HEK293 (cell line): Measurements from ENCODE around the gene ZNF493.

Experiments used
- BCL11A ChIP-seq: fragments of 450-650 bp; formaldehyde crosslinking; IDR thresholded peaks from 2 replicates; pipeline ENCODE4 v1.5.1; 2016; ENCODE audit warnings: low read depth, missing biosample characterization, missing genetic modification characterization
- GLIS2 ChIP-seq: fragments of 450-650 bp; formaldehyde crosslinking; IDR thresholded peaks from 2 replicates; pipeline ENCODE4 v1.5.1; 2016; ENCODE audit warnings: missing biosample characterization, missing genetic modification characterization
- OVOL3 ChIP-seq: fragments of 450-650 bp; formaldehyde crosslinking; IDR thresholded peaks from 2 replicates; pipeline ENCODE4 v1.5.1; 2016; ENCODE audit warnings: missing biosample characterization, missing genetic modification characterization
- SCRT1 ChIP-seq: fragments of 450-650 bp; formaldehyde crosslinking; IDR thresholded peaks from 2 replicates; pipeline ENCODE4 v1.5.1; 2016; ENCODE audit warnings: missing biosample characterization, missing genetic modification characterization, borderline replicate concordance
- SP2 ChIP-seq: fragments of 450-650 bp; formaldehyde crosslinking; IDR thresholded peaks from 2 replicates; pipeline ENCODE4 v1.5.1; 2016; ENCODE audit warnings: missing biosample characterization, missing genetic modification characterization
- TCF7L2 ChIP-seq: IDR thresholded peaks from 2 replicates; pipeline ENCODE4 v1.6.1; 2011; ENCODE audit warnings: low read depth, mild to moderate bottlenecking, inconsistent platforms, low read length, moderate library complexity, borderline replicate concordance
- TRIM28 ChIP-seq: IDR thresholded peaks from 2 replicates; pipeline ENCODE4 v1.6.1; 2011; ENCODE audit warnings: low read length, control low read depth, borderline replicate concordance
- ZBTB20 ChIP-seq: fragments of 450-650 bp; formaldehyde crosslinking; IDR thresholded peaks from 2 replicates; pipeline ENCODE4 v1.5.1; 2016; ENCODE audit warnings: missing biosample characterization, missing genetic modification characterization
- ZBTB48 ChIP-seq: fragments of 450-650 bp; formaldehyde crosslinking; IDR thresholded peaks from 2 replicates; pipeline ENCODE4 v1.5.1; 2016; ENCODE audit warnings: missing biosample characterization, missing genetic modification characterization
- ZFP37 ChIP-seq: fragments of 450-650 bp; formaldehyde crosslinking; IDR thresholded peaks from 2 replicates; pipeline ENCODE4 v1.5.1; 2016; ENCODE audit warnings: missing biosample characterization, missing genetic modification characterization
- ZNF16 ChIP-seq: fragments of 450-650 bp; formaldehyde crosslinking; IDR thresholded peaks from 2 replicates; pipeline ENCODE4 v1.5.1; 2016; ENCODE audit warnings: low read depth, missing biosample characterization, missing genetic modification characterization
- ZNF2 ChIP-seq: fragments of 450-650 bp; formaldehyde crosslinking; IDR thresholded peaks from 2 replicates; pipeline ENCODE4 v1.5.1; 2016; ENCODE audit warnings: missing biosample characterization, missing genetic modification characterization
- ZNF214 ChIP-seq: fragments of 450-650 bp; formaldehyde crosslinking; IDR thresholded peaks from 2 replicates; pipeline ENCODE4 v1.5.1; 2017; ENCODE audit warnings: missing biosample characterization, mild to moderate bottlenecking, missing genetic modification characterization, borderline replicate concordance
- ZNF311 ChIP-seq: fragments of 450-650 bp; formaldehyde crosslinking; IDR thresholded peaks from 2 replicates; pipeline ENCODE4 v1.5.1; 2017; ENCODE audit warnings: missing biosample characterization, missing genetic modification characterization, borderline replicate concordance
- ZNF501 ChIP-seq: fragments of 450-650 bp; formaldehyde crosslinking; IDR thresholded peaks from 2 replicates; pipeline ENCODE4 v1.5.1; 2016; ENCODE audit warnings: missing biosample characterization, missing genetic modification characterization
- ZNF558 ChIP-seq: fragments of 450-650 bp; formaldehyde crosslinking; IDR thresholded peaks from 2 replicates; pipeline ENCODE4 v1.5.1; 2016; ENCODE audit warnings: missing biosample characterization, missing genetic modification characterization
- ZNF560 ChIP-seq: fragments of 450-650 bp; formaldehyde crosslinking; IDR thresholded peaks from 2 replicates; pipeline ENCODE4 v1.5.1; 2017; ENCODE audit warnings: missing biosample characterization, missing genetic modification characterization, borderline replicate concordance
- ZNF561 ChIP-seq: fragments of 450-650 bp; IDR thresholded peaks from 2 replicates; pipeline ENCODE4 v1.5.1; 2018; ENCODE audit warnings: missing biosample characterization, missing genetic modification characterization, borderline replicate concordance
- ZNF747 ChIP-seq: fragments of 450-650 bp; formaldehyde crosslinking; IDR thresholded peaks from 2 replicates; pipeline ENCODE4 v1.5.1; 2016; ENCODE audit warnings: missing biosample characterization, missing genetic modification characterization
- TF ChIP-seq, protein P1 (sequence below): fragments of 450-650 bp; formaldehyde crosslinking; conservative IDR thresholded peaks from 2 replicates; pipeline ENCODE4 v1.5.1; 2016; ENCODE audit warnings: low read depth, missing biosample characterization, missing genetic modification characterization
- TF ChIP-seq, protein P2 (sequence below): fragments of 450-650 bp; formaldehyde crosslinking; IDR thresholded peaks from 2 replicates; pipeline ENCODE4 v1.5.1; 2016; ENCODE audit warnings: missing biosample characterization, missing genetic modification characterization
- TF ChIP-seq, protein P3 (sequence below): fragments of 450-650 bp; formaldehyde crosslinking; IDR thresholded peaks from 2 replicates; pipeline ENCODE4 v1.5.1; 2016; ENCODE audit warnings: missing biosample characterization, missing genetic modification characterization, low read depth
- TF ChIP-seq, protein P4 (sequence below): fragments of 450-650 bp; formaldehyde crosslinking; IDR thresholded peaks from 2 replicates; pipeline ENCODE4 v1.5.1; 2016; ENCODE audit warnings: missing biosample characterization, missing genetic modification characterization, borderline replicate concordance
- TF ChIP-seq, protein P5 (sequence below): fragments of 450-650 bp; formaldehyde crosslinking; IDR thresholded peaks from 2 replicates; pipeline ENCODE4 v1.5.1; 2016; ENCODE audit warnings: missing biosample characterization, missing genetic modification characterization
- TF ChIP-seq, protein P6 (sequence below): fragments of 450-650 bp; formaldehyde crosslinking; conservative IDR thresholded peaks from 2 replicates; pipeline ENCODE4 v1.5.1; 2016; ENCODE audit warnings: low read depth, missing biosample characterization, missing genetic modification characterization

ZNF493 gene

DNA sequence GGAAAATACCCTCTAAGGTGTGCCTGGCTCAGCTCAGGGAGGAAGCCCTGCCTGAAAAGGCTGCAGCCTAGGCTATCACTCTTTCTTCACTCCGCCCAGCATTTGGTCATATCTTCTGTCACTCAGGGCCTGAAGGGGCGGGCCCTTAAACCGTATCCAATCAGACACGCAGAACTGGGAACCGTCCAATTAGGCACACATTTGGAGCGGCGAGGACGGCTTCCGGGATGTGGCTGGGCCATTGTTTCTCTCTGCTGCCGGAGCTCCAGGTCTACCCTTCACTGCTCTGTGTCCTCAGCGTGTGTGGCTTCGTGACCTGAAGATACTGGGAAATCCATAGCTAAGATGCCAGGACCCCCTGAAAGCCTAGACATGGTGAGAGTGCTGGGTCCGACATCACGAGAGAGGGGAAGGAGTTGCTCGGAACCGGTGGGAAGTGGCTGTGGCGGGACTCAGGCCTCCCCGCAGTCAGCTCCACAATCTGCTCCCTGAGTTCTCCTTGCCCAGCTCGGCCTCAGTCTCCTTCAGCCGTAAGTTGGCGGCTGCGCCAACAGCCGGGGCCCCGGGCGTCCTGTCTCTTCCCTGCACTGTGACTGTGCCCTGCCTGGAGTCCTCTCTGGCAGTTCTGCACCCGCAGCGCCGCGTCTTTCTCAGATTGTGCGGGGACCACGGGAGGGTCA lies at the start of gene ZNF493 (continued):
- TF ChIP-seq, protein P1, sequence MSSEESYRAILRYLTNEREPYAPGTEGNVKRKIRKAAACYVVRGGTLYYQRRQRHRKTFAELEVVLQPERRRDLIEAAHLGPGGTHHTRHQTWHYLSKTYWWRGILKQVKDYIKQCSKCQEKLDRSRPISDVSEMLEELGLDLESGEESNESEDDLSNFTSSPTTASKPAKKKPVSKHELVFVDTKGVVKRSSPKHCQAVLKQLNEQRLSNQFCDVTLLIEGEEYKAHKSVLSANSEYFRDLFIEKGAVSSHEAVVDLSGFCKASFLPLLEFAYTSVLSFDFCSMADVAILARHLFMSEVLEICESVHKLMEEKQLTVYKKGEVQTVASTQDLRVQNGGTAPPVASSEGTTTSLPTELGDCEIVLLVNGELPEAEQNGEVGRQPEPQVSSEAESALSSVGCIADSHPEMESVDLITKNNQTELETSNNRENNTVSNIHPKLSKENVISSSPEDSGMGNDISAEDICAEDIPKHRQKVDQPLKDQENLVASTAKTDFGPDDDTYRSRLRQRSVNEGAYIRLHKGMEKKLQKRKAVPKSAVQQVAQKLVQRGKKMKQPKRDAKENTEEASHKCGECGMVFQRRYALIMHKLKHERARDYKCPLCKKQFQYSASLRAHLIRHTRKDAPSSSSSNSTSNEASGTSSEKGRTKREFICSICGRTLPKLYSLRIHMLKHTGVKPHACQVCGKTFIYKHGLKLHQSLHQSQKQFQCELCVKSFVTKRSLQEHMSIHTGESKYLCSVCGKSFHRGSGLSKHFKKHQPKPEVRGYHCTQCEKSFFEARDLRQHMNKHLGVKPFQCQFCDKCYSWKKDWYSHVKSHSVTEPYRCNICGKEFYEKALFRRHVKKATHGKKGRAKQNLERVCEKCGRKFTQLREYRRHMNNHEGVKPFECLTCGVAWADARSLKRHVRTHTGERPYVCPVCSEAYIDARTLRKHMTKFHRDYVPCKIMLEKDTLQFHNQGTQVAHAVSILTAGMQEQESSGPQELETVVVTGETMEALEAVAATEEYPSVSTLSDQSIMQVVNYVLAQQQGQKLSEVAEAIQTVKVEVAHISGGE (tag by site-specific recombination): peak; percentile 28; the same call in 1 of the 2 replicates
- TF ChIP-seq ZNF501 (tag by site-specific recombination): no peak
- peak; percentile 49; the same call in 1 of the 2 replicates for TF ChIP-seq TRIM28
- no peak for TF ChIP-seq GLIS2 (tag by site-specific recombination)
- TF ChIP-seq BCL11A (tag by site-specific recombination): no peak
- TF ChIP-seq OVOL3 (tag by site-specific recombination): no peak
- TF ChIP-seq, protein P2, sequence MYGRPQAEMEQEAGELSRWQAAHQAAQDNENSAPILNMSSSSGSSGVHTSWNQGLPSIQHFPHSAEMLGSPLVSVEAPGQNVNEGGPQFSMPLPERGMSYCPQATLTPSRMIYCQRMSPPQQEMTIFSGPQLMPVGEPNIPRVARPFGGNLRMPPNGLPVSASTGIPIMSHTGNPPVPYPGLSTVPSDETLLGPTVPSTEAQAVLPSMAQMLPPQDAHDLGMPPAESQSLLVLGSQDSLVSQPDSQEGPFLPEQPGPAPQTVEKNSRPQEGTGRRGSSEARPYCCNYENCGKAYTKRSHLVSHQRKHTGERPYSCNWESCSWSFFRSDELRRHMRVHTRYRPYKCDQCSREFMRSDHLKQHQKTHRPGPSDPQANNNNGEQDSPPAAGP (tag by site-specific recombination): no peak
- TF ChIP-seq, protein P3, sequence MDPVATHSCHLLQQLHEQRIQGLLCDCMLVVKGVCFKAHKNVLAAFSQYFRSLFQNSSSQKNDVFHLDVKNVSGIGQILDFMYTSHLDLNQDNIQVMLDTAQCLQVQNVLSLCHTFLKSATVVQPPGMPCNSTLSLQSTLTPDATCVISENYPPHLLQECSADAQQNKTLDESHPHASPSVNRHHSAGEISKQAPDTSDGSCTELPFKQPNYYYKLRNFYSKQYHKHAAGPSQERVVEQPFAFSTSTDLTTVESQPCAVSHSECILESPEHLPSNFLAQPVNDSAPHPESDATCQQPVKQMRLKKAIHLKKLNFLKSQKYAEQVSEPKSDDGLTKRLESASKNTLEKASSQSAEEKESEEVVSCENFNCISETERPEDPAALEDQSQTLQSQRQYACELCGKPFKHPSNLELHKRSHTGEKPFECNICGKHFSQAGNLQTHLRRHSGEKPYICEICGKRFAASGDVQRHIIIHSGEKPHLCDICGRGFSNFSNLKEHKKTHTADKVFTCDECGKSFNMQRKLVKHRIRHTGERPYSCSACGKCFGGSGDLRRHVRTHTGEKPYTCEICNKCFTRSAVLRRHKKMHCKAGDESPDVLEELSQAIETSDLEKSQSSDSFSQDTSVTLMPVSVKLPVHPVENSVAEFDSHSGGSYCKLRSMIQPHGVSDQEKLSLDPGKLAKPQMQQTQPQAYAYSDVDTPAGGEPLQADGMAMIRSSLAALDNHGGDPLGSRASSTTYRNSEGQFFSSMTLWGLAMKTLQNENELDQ (tag by site-specific recombination): no peak
- TF ChIP-seq ZNF214 (tag by site-specific recombination): no peak
- peak; percentile 96 for TF ChIP-seq SP2 (tag by site-specific recombination)
- no peak for TF ChIP-seq ZNF311 (tag by site-specific recombination)
- TF ChIP-seq ZNF16 (tag by site-specific recombination): no peak
- TF ChIP-seq, protein P4, sequence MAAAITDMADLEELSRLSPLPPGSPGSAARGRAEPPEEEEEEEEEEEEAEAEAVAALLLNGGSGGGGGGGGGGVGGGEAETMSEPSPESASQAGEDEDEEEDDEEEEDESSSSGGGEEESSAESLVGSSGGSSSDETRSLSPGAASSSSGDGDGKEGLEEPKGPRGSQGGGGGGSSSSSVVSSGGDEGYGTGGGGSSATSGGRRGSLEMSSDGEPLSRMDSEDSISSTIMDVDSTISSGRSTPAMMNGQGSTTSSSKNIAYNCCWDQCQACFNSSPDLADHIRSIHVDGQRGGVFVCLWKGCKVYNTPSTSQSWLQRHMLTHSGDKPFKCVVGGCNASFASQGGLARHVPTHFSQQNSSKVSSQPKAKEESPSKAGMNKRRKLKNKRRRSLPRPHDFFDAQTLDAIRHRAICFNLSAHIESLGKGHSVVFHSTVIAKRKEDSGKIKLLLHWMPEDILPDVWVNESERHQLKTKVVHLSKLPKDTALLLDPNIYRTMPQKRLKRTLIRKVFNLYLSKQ (tag by site-specific recombination): no peak
- TF ChIP-seq ZBTB48 (tag by site-specific recombination): no peak
- TF ChIP-seq ZNF560 (tag by site-specific recombination): no peak
- TF ChIP-seq ZNF747 (tag by site-specific recombination): no peak
- no peak for TF ChIP-seq ZNF561 (tag by site-specific recombination)
- no peak for TF ChIP-seq SCRT1
- TF ChIP-seq, protein P5, sequence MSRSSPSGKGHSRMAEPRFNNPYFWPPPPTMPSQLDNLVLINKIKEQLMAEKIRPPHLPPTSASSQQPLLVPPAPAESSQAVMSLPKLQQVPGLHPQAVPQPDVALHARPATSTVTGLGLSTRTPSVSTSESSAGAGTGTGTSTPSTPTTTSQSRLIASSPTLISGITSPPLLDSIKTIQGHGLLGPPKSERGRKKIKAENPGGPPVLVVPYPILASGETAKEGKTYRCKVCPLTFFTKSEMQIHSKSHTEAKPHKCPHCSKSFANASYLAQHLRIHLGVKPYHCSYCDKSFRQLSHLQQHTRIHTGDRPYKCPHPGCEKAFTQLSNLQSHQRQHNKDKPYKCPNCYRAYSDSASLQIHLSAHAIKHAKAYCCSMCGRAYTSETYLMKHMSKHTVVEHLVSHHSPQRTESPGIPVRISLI (tag by site-specific recombination): no peak
- no peak for TF ChIP-seq ZNF2
- peak; percentile 62 for TF ChIP-seq ZBTB20 (tag by site-specific recombination)
- no peak for TF ChIP-seq TCF7L2
- TF ChIP-seq ZNF558 (tag by site-specific recombination): no peak
- TF ChIP-seq ZFP37 (tag by site-specific recombination): no peak
- TF ChIP-seq, protein P6, sequence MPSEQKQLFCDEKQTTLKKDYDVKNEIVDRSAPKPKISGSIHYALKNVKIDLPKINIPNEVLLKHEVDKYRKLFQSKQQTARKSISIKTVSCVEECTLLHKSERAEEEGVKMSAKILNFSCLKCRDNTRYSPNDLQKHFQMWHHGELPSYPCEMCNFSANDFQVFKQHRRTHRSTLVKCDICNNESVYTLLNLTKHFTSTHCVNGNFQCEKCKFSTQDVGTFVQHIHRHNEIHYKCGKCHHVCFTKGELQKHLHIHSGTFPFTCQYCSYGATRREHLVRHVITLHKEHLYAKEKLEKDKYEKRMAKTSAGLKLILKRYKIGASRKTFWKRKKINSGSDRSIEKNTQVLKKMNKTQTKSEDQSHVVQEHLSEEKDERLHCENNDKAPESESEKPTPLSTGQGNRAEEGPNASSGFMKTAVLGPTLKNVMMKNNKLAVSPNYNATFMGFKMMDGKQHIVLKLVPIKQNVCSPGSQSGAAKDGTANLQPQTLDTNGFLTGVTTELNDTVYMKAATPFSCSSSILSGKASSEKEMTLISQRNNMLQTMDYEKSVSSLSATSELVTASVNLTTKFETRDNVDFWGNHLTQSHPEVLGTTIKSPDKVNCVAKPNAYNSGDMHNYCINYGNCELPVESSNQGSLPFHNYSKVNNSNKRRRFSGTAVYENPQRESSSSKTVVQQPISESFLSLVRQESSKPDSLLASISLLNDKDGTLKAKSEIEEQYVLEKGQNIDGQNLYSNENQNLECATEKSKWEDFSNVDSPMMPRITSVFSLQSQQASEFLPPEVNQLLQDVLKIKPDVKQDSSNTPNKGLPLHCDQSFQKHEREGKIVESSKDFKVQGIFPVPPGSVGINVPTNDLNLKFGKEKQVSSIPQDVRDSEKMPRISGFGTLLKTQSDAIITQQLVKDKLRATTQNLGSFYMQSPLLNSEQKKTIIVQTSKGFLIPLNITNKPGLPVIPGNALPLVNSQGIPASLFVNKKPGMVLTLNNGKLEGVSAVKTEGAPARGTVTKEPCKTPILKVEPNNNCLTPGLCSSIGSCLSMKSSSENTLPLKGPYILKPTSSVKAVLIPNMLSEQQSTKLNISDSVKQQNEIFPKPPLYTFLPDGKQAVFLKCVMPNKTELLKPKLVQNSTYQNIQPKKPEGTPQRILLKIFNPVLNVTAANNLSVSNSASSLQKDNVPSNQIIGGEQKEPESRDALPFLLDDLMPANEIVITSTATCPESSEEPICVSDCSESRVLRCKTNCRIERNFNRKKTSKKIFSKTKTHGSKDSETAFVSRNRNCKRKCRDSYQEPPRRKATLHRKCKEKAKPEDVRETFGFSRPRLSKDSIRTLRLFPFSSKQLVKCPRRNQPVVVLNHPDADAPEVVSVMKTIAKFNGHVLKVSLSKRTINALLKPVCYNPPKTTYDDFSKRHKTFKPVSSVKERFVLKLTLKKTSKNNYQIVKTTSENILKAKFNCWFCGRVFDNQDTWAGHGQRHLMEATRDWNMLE (tag by site-specific recombination): peak; percentile 67
